ENCODE measurements around the gene PRR5.

Gene PRR5

DNA sequence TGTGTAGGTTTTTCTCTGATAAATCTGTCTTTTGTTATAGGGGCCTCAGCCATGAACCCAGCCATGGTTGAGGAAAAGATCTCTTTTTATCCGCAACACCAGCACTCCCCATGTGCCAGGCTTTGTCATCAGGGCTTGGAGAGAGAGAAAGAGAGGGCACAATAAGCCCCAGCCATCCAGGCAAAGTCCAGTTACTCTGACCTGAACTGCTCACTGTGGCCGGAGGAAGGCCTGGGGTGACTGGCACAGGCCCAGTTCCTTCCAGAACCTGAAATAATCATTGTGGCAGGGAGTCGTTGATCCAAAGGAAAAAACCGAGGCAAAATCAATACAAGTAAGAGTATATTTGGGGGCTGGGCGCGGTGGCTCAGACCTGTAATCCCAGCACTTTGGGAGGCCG lies 46.5 kb downstream of the PRR5 start:
- TF ChIP-seq, protein P1, sequence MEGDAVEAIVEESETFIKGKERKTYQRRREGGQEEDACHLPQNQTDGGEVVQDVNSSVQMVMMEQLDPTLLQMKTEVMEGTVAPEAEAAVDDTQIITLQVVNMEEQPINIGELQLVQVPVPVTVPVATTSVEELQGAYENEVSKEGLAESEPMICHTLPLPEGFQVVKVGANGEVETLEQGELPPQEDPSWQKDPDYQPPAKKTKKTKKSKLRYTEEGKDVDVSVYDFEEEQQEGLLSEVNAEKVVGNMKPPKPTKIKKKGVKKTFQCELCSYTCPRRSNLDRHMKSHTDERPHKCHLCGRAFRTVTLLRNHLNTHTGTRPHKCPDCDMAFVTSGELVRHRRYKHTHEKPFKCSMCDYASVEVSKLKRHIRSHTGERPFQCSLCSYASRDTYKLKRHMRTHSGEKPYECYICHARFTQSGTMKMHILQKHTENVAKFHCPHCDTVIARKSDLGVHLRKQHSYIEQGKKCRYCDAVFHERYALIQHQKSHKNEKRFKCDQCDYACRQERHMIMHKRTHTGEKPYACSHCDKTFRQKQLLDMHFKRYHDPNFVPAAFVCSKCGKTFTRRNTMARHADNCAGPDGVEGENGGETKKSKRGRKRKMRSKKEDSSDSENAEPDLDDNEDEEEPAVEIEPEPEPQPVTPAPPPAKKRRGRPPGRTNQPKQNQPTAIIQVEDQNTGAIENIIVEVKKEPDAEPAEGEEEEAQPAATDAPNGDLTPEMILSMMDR (conservative IDR thresholded peaks at IDR 0.05) = no peak
- H3K27ac ChIP-seq = peak overlapping the region; percentile 92

DNA sequence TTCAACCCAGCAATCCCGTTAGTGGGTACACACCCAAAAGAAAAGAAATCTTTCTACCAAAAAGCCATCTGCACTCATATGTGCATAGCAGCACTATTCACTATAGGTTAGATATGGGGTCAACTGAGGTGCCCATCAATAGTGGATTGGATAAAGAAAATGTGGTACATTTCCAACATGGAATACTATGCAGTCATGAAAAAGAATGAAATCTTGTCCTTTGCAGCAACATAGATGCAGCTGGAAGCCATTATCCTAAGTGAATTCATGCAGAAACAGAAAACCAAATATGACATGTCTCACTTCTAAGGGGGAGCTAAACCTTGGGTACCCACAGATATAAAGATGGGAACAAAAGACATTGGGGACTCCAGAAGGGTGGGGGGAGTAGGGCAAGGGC lies 48.5 kb downstream of the PRR5 start:
- H3K27ac ChIP-seq = no peak overlapping the region
- TF ChIP-seq, protein P1 (conservative IDR thresholded peaks at IDR 0.05) = no peak

DNA sequence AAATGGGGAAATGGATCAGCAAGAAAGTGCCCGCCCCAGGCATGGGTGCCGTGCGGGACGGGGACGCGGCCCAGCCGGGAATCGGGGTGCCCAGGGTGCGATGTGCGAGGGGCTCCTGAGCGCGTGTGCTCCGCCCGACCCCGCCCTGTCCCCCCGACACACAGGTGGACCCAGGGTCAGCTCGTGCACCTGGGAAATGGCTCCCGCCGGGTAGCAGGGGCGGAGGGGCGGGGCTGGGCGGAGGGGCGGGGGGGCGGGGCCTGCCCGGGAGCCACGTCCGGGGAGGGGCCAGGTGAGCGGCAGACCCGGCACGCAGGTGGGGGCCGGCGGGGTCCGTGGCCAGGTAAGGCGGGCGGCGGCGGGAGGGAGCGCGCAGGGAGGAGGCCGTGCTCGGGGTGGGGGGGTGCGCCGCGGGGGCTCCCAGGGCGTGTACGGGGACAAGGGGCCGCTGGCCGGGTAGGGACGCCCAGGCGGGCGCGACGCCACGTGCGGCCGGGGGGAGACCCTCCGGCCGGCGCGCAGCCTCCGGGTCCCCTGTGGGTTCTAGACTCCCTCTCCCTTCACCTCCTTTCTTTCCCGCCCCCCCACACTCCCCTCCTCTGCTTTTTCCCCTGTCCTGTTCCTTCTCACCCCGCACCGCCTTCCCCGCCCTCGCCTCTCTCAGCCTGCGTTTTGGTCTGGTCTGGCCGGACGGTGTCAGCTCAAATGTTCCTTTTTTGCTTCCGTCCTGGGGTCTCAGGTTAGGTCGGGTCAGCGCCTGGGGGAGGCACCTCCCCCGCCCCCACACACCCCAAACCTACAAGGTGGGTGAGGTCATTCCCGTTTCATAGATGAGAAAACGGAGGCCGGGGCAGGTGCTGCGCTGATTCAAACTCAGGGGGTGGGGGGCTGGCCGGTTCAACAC lies 50.5 kb downstream of the PRR5 start, which contains the start of gene ARHGAP8:
Gene ARHGAP8 (plus strand): TSS at position 291 of the 904 bp plus-strand sequence. CDS start 33,953 bp downstream, outside the sequence.
- TF ChIP-seq, protein P1 (conservative IDR thresholded peaks at IDR 0.05) = no peak
- peak within 1 kb of the TSS; percentile 96 for H3K27ac ChIP-seq

DNA sequence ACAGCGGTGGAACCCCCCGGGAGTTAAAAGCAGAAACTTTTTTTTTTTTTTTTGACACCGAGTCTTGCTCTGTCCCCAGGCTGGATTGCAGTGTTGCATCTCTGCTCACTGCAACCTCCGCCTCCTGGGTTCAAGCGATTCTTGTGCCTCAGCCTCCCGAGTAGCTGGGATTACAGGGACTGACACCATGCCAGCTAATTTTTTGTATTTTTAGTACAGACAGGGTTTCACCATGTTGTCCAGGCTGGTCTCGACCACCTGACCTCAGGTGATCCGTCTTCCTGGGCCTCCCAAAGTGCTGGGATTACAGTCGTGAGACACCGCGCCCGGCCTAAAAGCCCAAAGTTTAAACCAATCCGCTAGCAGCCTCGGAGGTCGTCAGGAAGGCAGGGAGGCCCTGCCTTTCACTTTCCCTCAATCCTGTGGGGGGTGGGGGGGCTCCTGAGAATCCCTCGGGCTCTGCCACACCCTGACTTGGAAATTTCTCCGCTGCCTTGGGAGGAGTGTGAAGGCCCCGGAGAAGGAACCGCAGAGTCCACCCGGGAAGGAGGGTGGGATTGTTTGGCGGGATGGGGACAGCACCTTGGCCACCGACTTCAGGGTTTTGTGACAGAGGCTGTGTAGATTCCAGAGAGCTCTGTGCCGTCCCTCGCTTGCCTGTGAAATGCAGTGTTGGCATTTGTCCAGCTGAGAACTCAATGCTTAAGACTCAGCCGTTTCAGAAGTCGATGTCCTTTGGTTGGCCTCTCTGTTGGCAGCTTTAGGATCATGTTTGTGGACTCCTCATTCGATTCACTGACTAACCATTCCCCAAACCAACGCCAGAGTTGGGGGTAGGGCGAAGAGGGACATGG lies 51.4 kb downstream of the PRR5 start:
- TF ChIP-seq, protein P1 (conservative IDR thresholded peaks at IDR 0.05) = no peak
- H3K27ac ChIP-seq = peak overlapping the region; percentile 96

DNA sequence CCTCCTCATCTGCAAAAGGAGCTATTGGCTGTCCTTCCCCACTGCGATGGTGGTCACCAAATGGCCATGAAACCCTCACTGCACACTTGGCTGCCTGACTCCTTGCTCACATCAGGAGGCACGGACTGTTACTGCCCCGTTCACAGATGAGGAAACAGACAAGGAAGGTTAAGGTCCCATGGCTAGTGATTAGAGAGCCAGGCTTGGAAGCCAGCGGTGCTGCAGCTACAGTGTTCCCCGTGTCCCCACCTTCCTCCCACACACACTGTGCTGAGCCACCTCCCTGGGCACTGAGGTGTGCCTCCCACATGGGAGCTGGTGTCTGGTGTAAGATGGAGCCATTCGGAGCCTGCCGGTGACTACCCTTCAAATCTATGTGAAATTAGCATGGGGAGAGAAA lies 53.0 kb downstream of the PRR5 start:
- H3K27ac ChIP-seq = peak overlapping the region; percentile 96

DNA sequence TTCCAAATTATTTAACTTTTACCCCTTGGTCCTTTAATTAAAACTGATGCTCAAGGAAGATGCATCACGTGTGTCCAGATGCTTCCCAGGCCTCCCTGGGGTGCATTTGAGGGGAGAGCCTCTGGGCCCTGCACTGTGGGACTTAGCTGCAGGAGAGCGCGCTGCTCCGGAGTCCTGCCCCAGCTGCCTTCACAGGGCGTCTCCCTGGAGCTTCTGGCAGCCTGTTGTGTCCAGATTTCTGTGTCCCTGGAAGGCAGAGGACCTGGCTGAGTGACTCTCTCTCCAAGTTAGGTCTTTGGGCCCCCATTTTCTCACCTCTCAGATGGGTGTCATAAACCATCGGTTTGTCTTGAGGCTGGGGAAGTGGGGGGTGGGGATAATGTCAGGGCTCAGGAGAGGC lies 53.4 kb downstream of the PRR5 start:
- TF ChIP-seq, protein P1 (conservative IDR thresholded peaks at IDR 0.05) = no peak
- H3K27ac ChIP-seq = peak overlapping the region; percentile 96

More for the DNA sequence above, 53.0 kb downstream of the PRR5 start:
- TF ChIP-seq, protein P1 (conservative IDR thresholded peaks at IDR 0.05) = no peak

DNA sequence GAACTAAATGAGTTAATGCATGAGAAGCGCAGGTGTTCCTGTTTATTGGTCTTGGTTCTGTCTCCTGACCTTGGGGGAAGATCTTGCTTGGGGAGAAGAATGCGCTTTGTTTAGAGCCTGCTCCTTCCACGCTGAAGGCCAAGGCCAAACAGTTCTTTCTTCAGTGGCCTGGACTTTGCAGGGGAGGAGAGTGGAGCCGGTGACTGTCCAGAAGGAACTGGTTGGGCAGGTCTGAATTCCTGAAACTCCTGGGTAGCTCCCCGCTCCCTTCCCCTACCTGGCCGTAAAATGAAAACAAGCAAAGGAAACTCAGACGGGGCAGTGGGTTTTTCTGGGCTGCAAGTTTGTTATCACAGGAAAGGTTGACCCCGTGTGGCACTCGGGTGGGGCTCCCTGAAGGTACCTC lies 54.0 kb downstream of the PRR5 start:
- peak overlapping the region; percentile 96 for H3K27ac ChIP-seq
- TF ChIP-seq, protein P1 (conservative IDR thresholded peaks at IDR 0.05) = no peak
